ENCODE measurements around the gene INSM2. TPM values are rescaled to one million over a fixed set of nuclear protein-coding genes. Genes with fewer than 3 reads are reported as not detected.

The INSM2 gene
- total and polyA plus RNA-seq, 4 donors = under 0.01 TPM; not detected in 3

Other genes with a start within 250 kb of the INSM2 start
- gene PSMA6, start 241.8 kb upstream of the INSM2 start, total RNA-seq = 100 to 1,000 TPM in 1 of 2 donors, 10 to 100 TPM in 1; 91.5 to 106 TPM
- 100 to 1,000 TPM in 1 of 2 donors, 10 to 100 TPM in 1; 87.5 to 151 TPM for gene PSMA6, start 241.8 kb upstream of the INSM2 start, polyA plus RNA-seq
- gene NFKBIA, start 129.4 kb upstream of the INSM2 start, total RNA-seq = 100 to 1,000 TPM in 1 of 2 donors, 10 to 100 TPM in 1; 46.9 to 120 TPM
- gene NFKBIA, start 129.4 kb upstream of the INSM2 start, polyA plus RNA-seq = 100 to 1,000 TPM in 1 of 2 donors, 10 to 100 TPM in 1; 52.9 to 204 TPM